Neuronal stem cell (in vitro differentiated cells): ENCODE data around the gene PIN1.
A peak's percentile ranks its signal among the peaks of the same experiment; 100 is the strongest.

Experiments used
- DNase-seq: peaks from one replicate; pipeline ENCODE4 v3.0.0-alpha.2; 2013; ENCODE audit warnings: low spot score
- H2AFZ ChIP-seq: one replicate; pipeline ENCODE4 v1.6.1; 2013; ENCODE audit warnings: mild to moderate bottlenecking, low read length, inconsistent platforms
- H2AK5ac ChIP-seq: 2 replicates; pipeline ENCODE4 v1.6.1; 2013; ENCODE audit warnings: low read depth, mild to moderate bottlenecking, inconsistent platforms, low read length, moderate library complexity, mixed read lengths
- H2BK120ac ChIP-seq: 2 replicates; pipeline ENCODE4 v1.6.1; 2013; ENCODE audit warnings: low read depth, mild to moderate bottlenecking, inconsistent platforms, low read length, moderate library complexity, mixed read lengths
- H2BK12ac ChIP-seq: one replicate; pipeline ENCODE4 v1.6.1; 2013; ENCODE audit warnings: low read length, inconsistent platforms
- H2BK15ac ChIP-seq: 2 replicates; pipeline ENCODE4 v1.6.1; 2013; ENCODE audit warnings: mild to moderate bottlenecking, low read length, inconsistent platforms, mixed read lengths
- H2BK5ac ChIP-seq: one replicate; pipeline ENCODE4 v1.6.1; 2013; ENCODE audit warnings: inconsistent platforms, mild to moderate bottlenecking, low read length, moderate library complexity
- H3K14ac ChIP-seq: one replicate; pipeline ENCODE4 v1.6.1; 2013; ENCODE audit warnings: low read length, inconsistent platforms
- H3K18ac ChIP-seq: 2 replicates; pipeline ENCODE4 v1.6.1; 2013; ENCODE audit warnings: low read length, inconsistent platforms
- H3K23ac ChIP-seq: 2 replicates; pipeline ENCODE4 v1.6.1; 2013; ENCODE audit warnings: low read depth, mild to moderate bottlenecking, mixed read lengths, low read length, inconsistent platforms; ENCODE audit not compliant: poor library complexity
- H3K27ac ChIP-seq: replicated peaks from 3 replicates; pipeline ENCODE4 v1.5.1; 2013; ENCODE audit warnings: low read length, inconsistent platforms
- H3K27me3 ChIP-seq, 3 experiments: 2 replicates each; pipeline ENCODE4 v1.6.1; 2013; ENCODE audit warnings: low read length in 3 of 3, mild to moderate bottlenecking in 2 of 3, inconsistent platforms in 1 of 3, low read depth in 1 of 3, mixed read lengths in 1 of 3, moderate library complexity in 1 of 3; ENCODE audit not compliant: control insufficient read depth in 3 of 3, insufficient read depth in 3 of 3
- H3K36me3 ChIP-seq, 2 donors: replicated peaks in 1 of 2; 2 replicates each; pipeline ENCODE4 v1.6.1; 2013; ENCODE audit warnings: low read length in 2 of 2; ENCODE audit not compliant: control insufficient read depth in 2 of 2, insufficient read depth in 2 of 2
- H3K4ac ChIP-seq: 2 replicates; pipeline ENCODE4 v1.6.1; 2013; ENCODE audit warnings: inconsistent platforms, mild to moderate bottlenecking, low read length, moderate library complexity
- H3K4me1 ChIP-seq, 2 donors: 1 replicate in 1 of 2; 2 replicates in 1 of 2; pipeline ENCODE4 v1.6.1; 2013; ENCODE audit warnings: low read length in 2 of 2, low read depth in 1 of 2; ENCODE audit not compliant: control insufficient read depth in 2 of 2, insufficient read depth in 1 of 2
- H3K4me2 ChIP-seq: one replicate; pipeline ENCODE4 v1.6.1; 2013; ENCODE audit warnings: mild to moderate bottlenecking, low read length, inconsistent platforms; ENCODE audit not compliant: insufficient read depth, poor library complexity, severe bottlenecking
- H3K4me3 ChIP-seq, 2 donors: 2 replicates each; pipeline ENCODE4 v1.5.1; 2013; ENCODE audit warnings: low read length in 2 of 2, mild to moderate bottlenecking in 2 of 2, inconsistent platforms in 1 of 2, moderate library complexity in 1 of 2
- H3K79me1 ChIP-seq: one replicate; pipeline ENCODE4 v1.6.1; 2013; ENCODE audit warnings: low read depth, mild to moderate bottlenecking, inconsistent platforms, low read length, moderate library complexity
- H3K9ac ChIP-seq: one replicate; pipeline ENCODE4 v1.6.1; 2013; ENCODE audit warnings: mild to moderate bottlenecking, low read depth, low read length, inconsistent platforms; ENCODE audit not compliant: poor library complexity
- H3K9me3 ChIP-seq, 2 donors: replicated peaks in 1 of 2; 2 replicates each; pipeline versions ENCODE3 to v1.6.1; 2013; ENCODE audit warnings: low read length in 2 of 2, mild to moderate bottlenecking in 2 of 2, inconsistent platforms in 1 of 2, low read depth in 1 of 2, mixed read lengths in 1 of 2, moderate library complexity in 1 of 2; ENCODE audit not compliant: control insufficient read depth in 2 of 2, insufficient read depth in 1 of 2
- H4K8ac ChIP-seq: one replicate; pipeline ENCODE4 v1.6.1; 2013; ENCODE audit warnings: low read depth, mild to moderate bottlenecking, inconsistent platforms, low read length, moderate library complexity
- H4K91ac ChIP-seq: one replicate; pipeline ENCODE4 v1.6.1; 2013; ENCODE audit warnings: low read length, low read depth, mild to moderate bottlenecking, inconsistent platforms; ENCODE audit not compliant: poor library complexity
- WGBS, 2 donors: extraction: QIAGEN DNeasy Blood & Tissue Kit; methylation state at CpG; one replicate each; pipeline ENCODE4 v1.1.7; 2013; ENCODE audit warnings: missing lambda C conversion rate in 2 of 2, mixed read lengths in 1 of 2; ENCODE audit not compliant: insufficient read length in 2 of 2, insufficient replicate concordance in 1 of 2; ENCODE audit errors: extremely low coverage in 2 of 2; 5-methylcytosine and 5-hydroxymethylcytosine counted together

PIN1 gene

DNA sequence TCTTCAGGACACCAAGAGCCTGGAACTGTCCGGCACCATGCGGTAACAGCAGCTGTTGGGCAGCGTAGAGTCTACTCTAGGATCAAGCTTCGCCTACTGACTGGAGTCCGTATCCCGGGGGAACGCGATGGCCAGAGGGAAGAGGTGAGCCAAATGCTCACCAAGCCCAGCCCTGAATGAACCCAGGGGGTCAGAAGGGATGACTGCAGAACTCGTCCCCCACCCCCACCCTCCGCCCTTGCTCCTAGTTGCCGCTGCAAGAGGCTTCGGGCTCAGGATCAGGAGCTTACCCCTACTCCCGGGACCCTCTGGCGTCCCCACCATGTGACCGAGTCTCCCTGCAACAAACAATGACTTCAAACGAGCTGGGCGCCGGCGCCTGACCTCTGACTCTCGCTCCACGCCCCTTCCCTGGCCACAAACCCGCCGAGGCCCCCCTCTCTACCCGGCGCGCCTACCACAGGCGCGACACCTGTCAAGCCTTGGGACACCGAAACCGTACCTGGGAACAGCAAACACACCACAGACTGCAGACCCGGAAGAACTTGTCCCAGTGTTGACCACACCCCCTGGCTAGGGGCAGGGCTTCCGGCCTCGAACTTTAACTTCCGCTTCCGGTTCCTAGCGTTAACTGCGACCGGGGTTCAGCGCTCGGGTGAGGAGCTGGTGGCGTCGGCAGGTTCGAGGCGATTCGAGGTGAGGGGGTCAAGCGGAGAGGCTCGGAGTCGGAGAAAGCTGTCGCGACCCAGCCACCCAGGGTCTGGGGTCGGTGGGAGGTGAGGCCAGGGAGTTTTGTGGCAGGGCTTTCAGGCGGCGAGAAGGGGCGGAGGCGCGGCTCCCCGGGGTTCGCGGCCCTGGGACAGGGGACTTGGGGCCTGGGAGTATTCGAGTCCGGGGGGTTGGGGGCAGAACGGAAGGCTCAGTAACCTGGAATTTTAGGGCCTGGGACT, 7.6 kb upstream of the PIN1 start, which contains the start of gene UBL5:
TSS of gene UBL5 (plus strand) at position 630 of the 950 bp plus-strand sequence. CDS start 420 bp downstream, outside the sequence.
- peak; percentile 83 for DNase-seq
- Histone ChIP-seq H2BK12ac (no peak within 1 kb of the TSS), H4K91ac (no peak within 1 kb of the TSS), H3K9ac (peak within 1 kb of the TSS; percentile 92), H3K36me3 (peaks cover 3 to 36% of the 10 kb centered on the region in 2 donors), H3K9me3 (no peaks in the 10 kb centered on the region), H2AFZ (peak within 1 kb of the TSS; percentile 90), H3K23ac (peak within 1 kb of the TSS; percentile 94), H4K8ac (no peak within 1 kb of the TSS), H2BK15ac (no peak within 1 kb of the TSS), H3K27ac (peak within 1 kb of the TSS; percentile 47), H3K79me1 (peaks cover 8% of the 10 kb centered on the region), H3K14ac (no peak within 1 kb of the TSS), H3K4ac (no peak within 1 kb of the TSS), H3K4me3 (peak within 1 kb of the TSS; percentile 85 to 96), H3K4me2 (peak within 1 kb of the TSS; percentile 89), H2AK5ac (peak within 1 kb of the TSS; percentile 65), H3K18ac (peak within 1 kb of the TSS; percentile 91), H3K27me3 (no peaks in the 10 kb centered on the region), H2BK120ac (no peak within 1 kb of the TSS), H2BK5ac (no peak within 1 kb of the TSS), H3K4me1 (peaks cover 5% of the 10 kb centered on the region in 2 donors)
- no CpG with 5 or more reads among the region's 62 CpGs for WGBS, 2 donors

DNA sequence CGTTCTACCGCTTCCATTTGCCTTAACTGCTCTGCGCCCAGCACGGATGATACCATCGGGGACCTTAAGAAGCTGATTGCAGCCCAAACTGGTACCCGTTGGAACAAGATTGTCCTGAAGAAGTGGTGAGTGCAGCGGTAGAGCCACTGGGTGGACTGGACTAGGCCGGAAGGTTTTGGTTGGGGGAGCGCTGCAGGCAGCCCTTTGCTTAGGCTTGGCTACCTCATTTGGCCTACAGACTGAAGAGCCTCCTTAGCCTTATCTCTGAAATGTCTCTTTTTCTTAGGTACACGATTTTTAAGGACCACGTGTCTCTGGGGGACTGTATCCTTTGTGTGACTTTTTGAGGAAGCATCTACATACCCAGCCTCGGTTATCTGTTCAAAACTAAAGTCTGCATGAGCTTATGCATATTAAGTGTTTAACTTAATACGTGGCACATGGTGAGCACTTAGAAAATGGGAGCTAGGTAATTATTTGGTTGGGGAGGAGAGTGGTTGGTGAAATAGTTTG, 6.5 kb upstream of the PIN1 start:
- H3K9ac ChIP-seq: peak overlapping the region; percentile 92
- H3K4me1 ChIP-seq: peaks cover 5% of the 10 kb centered on the region in 2 donors
- no peak overlapping the region for H2BK120ac ChIP-seq
- no peak overlapping the region for H3K4ac ChIP-seq
- no peak overlapping the region for H3K14ac ChIP-seq
- no peak overlapping the region for H3K27ac ChIP-seq
- no peak overlapping the region for H2BK15ac ChIP-seq
- H3K9me3 ChIP-seq: no peaks in the 10 kb centered on the region
- no peak for DNase-seq
- peak overlapping the region; percentile 89 for H3K4me2 ChIP-seq
- peak overlapping the region; percentile 85 to 96 for H3K4me3 ChIP-seq
- H2BK12ac ChIP-seq: no peak overlapping the region
- H3K36me3 ChIP-seq: peaks cover 3 to 37% of the 10 kb centered on the region in 2 donors
- no peak overlapping the region for H4K91ac ChIP-seq
- no peak overlapping the region for H2BK5ac ChIP-seq
- peaks cover 8% of the 10 kb centered on the region for H3K79me1 ChIP-seq
- H2AK5ac ChIP-seq: no peak overlapping the region
- no peak overlapping the region for H2AFZ ChIP-seq
- H4K8ac ChIP-seq: no peak overlapping the region
- no CpG with 5 or more reads among the region's 13 CpGs for WGBS, 2 donors
- no peaks in the 10 kb centered on the region for H3K27me3 ChIP-seq
- no peak overlapping the region for H3K23ac ChIP-seq
- no peak overlapping the region for H3K18ac ChIP-seq

DNA sequence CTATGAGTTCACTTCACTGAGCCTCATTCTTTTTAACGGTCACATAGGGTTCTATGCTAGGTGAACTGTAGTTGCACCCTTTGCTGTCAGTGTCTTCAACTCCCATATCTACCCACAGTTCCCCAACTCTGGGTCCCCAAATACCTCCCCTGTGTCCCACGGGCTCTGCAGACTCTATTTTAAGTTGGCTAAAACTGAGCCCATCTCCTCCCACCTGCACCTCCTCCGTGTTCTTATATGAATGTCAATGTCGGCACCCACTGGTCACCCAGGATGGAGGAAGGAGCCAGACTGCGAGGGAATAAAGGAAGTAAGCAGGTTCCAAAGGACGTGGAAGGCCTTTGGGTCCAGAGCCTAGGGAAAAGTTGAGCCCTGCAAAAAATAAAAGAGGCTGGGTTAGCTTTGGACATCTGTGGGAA, 802 bp upstream of the PIN1 start:
- Histone ChIP-seq H3K79me1 (peaks cover 12% of the 10 kb centered on the region), H3K27ac (peak overlapping the region; percentile 19), H3K4ac (no peak overlapping the region), H2AK5ac (no peak overlapping the region), H2BK5ac (no peak overlapping the region), H4K91ac (no peak overlapping the region), H2BK15ac (no peak overlapping the region), H3K4me2 (peak overlapping the region; percentile 49), H4K8ac (no peak overlapping the region), H3K4me3 (peak overlapping the region; percentile 54 to 72), H3K27me3 (no peaks in the 10 kb centered on the region), H2AFZ (peak overlapping the region; percentile 82), H2BK12ac (no peak overlapping the region), H3K14ac (no peak overlapping the region), H3K18ac (no peak overlapping the region), H3K4me1 (peaks cover 4 to 5% of the 10 kb centered on the region in 2 donors), H2BK120ac (no peak overlapping the region), H3K36me3 (peaks cover 11 to 44% of the 10 kb centered on the region in 2 donors), H3K23ac (no peak overlapping the region), H3K9ac (no peak overlapping the region), H3K9me3 (no peaks in the 10 kb centered on the region)
- no peak for DNase-seq
- WGBS, 2 donors: no CpG with 5 or more reads among the region's 6 CpGs

DNA sequence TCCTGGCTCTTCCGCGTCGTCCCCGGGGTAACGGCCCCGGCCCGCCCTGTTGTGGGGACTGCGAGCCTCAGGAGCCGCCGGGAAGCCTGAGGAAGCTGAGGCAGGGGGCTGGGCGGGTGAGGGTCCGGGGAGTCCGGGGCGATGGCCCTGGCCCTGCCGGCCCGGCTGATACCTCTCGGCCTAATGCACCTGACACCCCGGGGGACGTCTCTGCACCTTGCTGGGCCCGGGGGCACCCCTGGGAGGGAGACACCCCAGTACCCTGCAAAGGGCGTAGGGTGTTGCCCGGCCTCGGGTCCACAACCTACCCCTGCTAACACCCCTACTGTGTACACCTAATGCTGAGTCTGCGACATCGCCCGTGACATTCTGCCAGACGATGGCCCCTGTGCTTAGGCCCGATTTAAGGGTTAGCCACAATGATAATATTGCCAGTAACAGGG, 410 bp downstream of the PIN1 start:
- H3K23ac ChIP-seq: peak overlapping the region; percentile 90
- H4K8ac ChIP-seq: no peak overlapping the region
- no peak overlapping the region for H2BK12ac ChIP-seq
- H3K27ac ChIP-seq: no peak overlapping the region
- H3K4ac ChIP-seq: no peak overlapping the region
- H2BK120ac ChIP-seq: no peak overlapping the region
- peak overlapping the region; percentile 89 to 92 for H3K4me3 ChIP-seq
- H3K9ac ChIP-seq: peak overlapping the region; percentile 85
- peaks cover 4 to 5% of the 10 kb centered on the region in 2 donors for H3K4me1 ChIP-seq
- no peaks in the 10 kb centered on the region for H3K27me3 ChIP-seq
- H3K18ac ChIP-seq: peak overlapping the region; percentile 94
- peak overlapping the region; percentile 98 for H2AK5ac ChIP-seq
- no peaks in the 10 kb centered on the region for H3K9me3 ChIP-seq
- peaks cover 14% of the 10 kb centered on the region for H3K79me1 ChIP-seq
- no peak for DNase-seq
- H2BK15ac ChIP-seq: peak overlapping the region; percentile 89
- WGBS, 2 donors: no CpG with 5 or more reads among the region's 28 CpGs
- peaks cover 13 to 45% of the 10 kb centered on the region in 2 donors for H3K36me3 ChIP-seq
- H2BK5ac ChIP-seq: peak overlapping the region; percentile 75
- no peak overlapping the region for H4K91ac ChIP-seq
- H2AFZ ChIP-seq: peak overlapping the region; percentile 84
- peak overlapping the region; percentile 89 for H3K4me2 ChIP-seq
- H3K14ac ChIP-seq: no peak overlapping the region
